Measurements from ENCODE around the gene CHCHD4. TPM values are rescaled to one million over a fixed set of nuclear protein-coding genes. Genes with fewer than 3 reads are reported as not detected.

CHCHD4 gene
- polyA plus RNA-seq, 2 of the 4 experiments (the other 2 are of a cell fraction) = 37.3 to 48.8 TPM

GRCh38 chr3:14141144-14141543, 16.5 kb upstream of the CHCHD4 start:
- no peak for TF ChIP-seq RFX5 (IDR thresholded peaks at IDR 0.05)
- FAIRE-seq = no peak
- Histone ChIP-seq H3K4me2 (no peak overlapping the region), H3K9me3 (no peaks in the 10 kb centered on the region), H3K27ac (no peak overlapping the region), H3K4me1 (peaks cover 39% of the 10 kb centered on the region), H3K4me3 (no peak overlapping the region)
- WGBS (ENCODE audit: missing lambda C conversion rate) = 93% methylated on average over 2 of the region's 2 CpGs
- no peak for DNase-seq (ENCODE audit: low read depth in 1 of 2, low spot score in 1 of 2)
- POLR2A ChIA-PET = interaction anchor here (1.6 kb wide), 1 partner anchor 38 kb away, joined by 5 read pairs; the partner anchor contains the start of genes LSM3 and XPC
- CTCF ChIA-PET = interaction anchor here (0.7 to 1.6 kb wide), 3 partner anchors 14 to 62 kb away, joined by 3 to 10 read pairs (median 5); partner anchors contain the start of gene CHCHD4
- ATAC-seq = no peak

GRCh38 chr3:14140668-14141067, 16.0 kb upstream of the CHCHD4 start:
- TF ChIP-seq ZSCAN20 (CRISPR knock-in tag; IDR thresholded peaks at IDR 0.05) = no peak
- no peak for TF ChIP-seq USF2 (IDR thresholded peaks at IDR 0.05)
- TF ChIP-seq FOSB (CRISPR knock-in tag; IDR thresholded peaks at IDR 0.05) = no peak
- no peak for TF ChIP-seq CBX2 (IDR thresholded peaks at IDR 0.05; ENCODE audit: borderline replicate concordance, low read depth)
- TF ChIP-seq HOXA7 (CRISPR knock-in tag; IDR thresholded peaks at IDR 0.05) = no peak
- TF ChIP-seq MAFK (IDR thresholded peaks at IDR 0.05; ENCODE audit: partially characterized antibody) = no peak
- no peak for TF ChIP-seq CEBPB (IDR thresholded peaks at IDR 0.05)
- H3K4me3 ChIP-seq = no peak overlapping the region
- CTCF ChIA-PET = interaction anchor here (0.7 to 1.6 kb wide), 3 partner anchors 14 to 63 kb away, joined by 3 to 10 read pairs (median 5); partner anchors contain the start of gene CHCHD4
- no peaks in the 10 kb centered on the region for H3K9me3 ChIP-seq
- POLR2A ChIA-PET = interaction anchor here (1.3 to 1.6 kb wide), 2 partner anchors 16 to 38 kb away, joined by 4 to 5 read pairs; partner anchors contain the start of genes CHCHD4, LSM3, TMEM43 and XPC
- no peak overlapping the region for H3K27ac ChIP-seq
- H3K4me2 ChIP-seq = no peak overlapping the region
- H3K4me1 ChIP-seq = peaks cover 35% of the 10 kb centered on the region
- no peak for FAIRE-seq
- no peak for DNase-seq (ENCODE audit: low read depth in 1 of 2, low spot score in 1 of 2)
- WGBS (ENCODE audit: missing lambda C conversion rate) = 79% methylated on average over 2 of the region's 2 CpGs
- no peak for ATAC-seq

- WGBS (ENCODE audit: missing lambda C conversion rate) = 65% methylated on average over 3 of the region's 5 CpGs
- Histone ChIP-seq H3K4me2 (no peak overlapping the region), H3K27ac (no peak overlapping the region), H3K4me3 (no peak overlapping the region), H3K9me3 (no peaks in the 10 kb centered on the region), H3K4me1 (peaks cover 26% of the 10 kb centered on the region)
- ChIA-PET POLR2A (interaction anchor here (1.3 kb wide), 1 partner anchor 15 kb away, joined by 4 read pairs; the partner anchor contains the start of genes CHCHD4 and TMEM43), CTCF (interaction anchor here (1.0 kb wide), 1 partner anchor 14 kb away, joined by 5 read pairs; the partner anchor contains the start of genes CHCHD4 and TMEM43)
- DNase-seq (ENCODE audit: low read depth in 1 of 2, low spot score in 1 of 2) (no peak), ATAC-seq (no peak), FAIRE-seq (no peak)
- TF ChIP-seq E2F6 (IDR thresholded peaks at IDR 0.05; ENCODE audit: borderline replicate concordance, low read depth) (no peak), SMC3 (IDR thresholded peaks at IDR 0.05) (no peak), NPAS2 (CRISPR knock-in tag; IDR thresholded peaks at IDR 0.05; ENCODE audit: borderline replicate concordance) (no peak), ELK1 (IDR thresholded peaks at IDR 0.05; ENCODE audit: low read depth, low read length) (no peak), CBX8 (IDR thresholded peaks at IDR 0.05) (no peak), ZC3H11A (IDR thresholded peaks at IDR 0.05) (no peak)
Measured at GRCh38 chr3:14139771-14140170, 15.1 kb upstream of the CHCHD4 start.

GRCh38 chr3:14138878-14139655, 14.4 kb upstream of the CHCHD4 start:
- Histone ChIP-seq H3K4me1 (peaks cover 22% of the 10 kb centered on the region), H3K4me3 (no peak overlapping the region), H3K27ac (no peak overlapping the region), H3K9me3 (no peaks in the 10 kb centered on the region), H3K4me2 (no peak overlapping the region)
- ChIA-PET POLR2A (interaction anchor here (1.1 kb wide), 1 partner anchor 39 kb away, joined by 4 read pairs; the partner anchor contains the start of genes LSM3 and XPC), CTCF (interaction anchor here (1.0 kb wide), 3 partner anchors 13 to 483 kb away, joined by 3 to 5 read pairs (median 3); partner anchors contain the start of genes CHCHD4, SLC6A6 and TMEM43)
- DNase-seq (ENCODE audit: low read depth in 1 of 2, low spot score in 1 of 2) = no peak
- no peak for ATAC-seq
- FAIRE-seq = no peak
- TF ChIP-seq NFE2L2 (conservative IDR thresholded peaks at IDR 0.05; ENCODE audit: low read length) (no peak), RAD21 (conservative IDR thresholded peaks at IDR 0.05 in 1 of 2, IDR thresholded peaks at IDR 0.05 in 1 of 2) (no peak), POLR2AphosphoS2 (conservative IDR thresholded peaks at IDR 0.05; ENCODE audit: low read length) (no peak), BCL3 (IDR thresholded peaks at IDR 0.05) (no peak), ZFP36 (IDR thresholded peaks at IDR 0.05; ENCODE audit: borderline replicate concordance, partially characterized antibody) (no peak), HOXB5 (CRISPR knock-in tag; IDR thresholded peaks at IDR 0.05) (no peak), RFX5 (IDR thresholded peaks at IDR 0.05) (no peak), MAX (IDR thresholded peaks at IDR 0.05) (no peak)
- WGBS (ENCODE audit: missing lambda C conversion rate) = 93% methylated on average over 13 of the region's 14 CpGs
